GM23338 (cell line): ENCODE measurements around the gene DAB2. TPM values are rescaled to one million over a fixed set of nuclear protein-coding genes. Genes with fewer than 3 reads are reported as not detected.

Experiments
- ATAC-seq: fragments of 200-7000 bp; cut with Tn5 transposase; 3 replicates; pipeline ENCODE4 v1.9.1; 2020
- DNase-seq: peaks from one replicate; pipeline ENCODE4 v3.0.0-alpha.2; 2015; ENCODE audit warnings: low spot score
- H2AFZ ChIP-seq: fragments of 200-600 bp; sonication (generic); 2 replicates; pipeline ENCODE4 v1.8.0; 2016; ENCODE audit warnings: antibody characterized with exemption, mild to moderate bottlenecking, moderate library complexity
- H3F3A ChIP-seq: fragments of 200-600 bp; sonication (generic); replicated peaks from 2 replicates; pipeline ENCODE4 v1.8.0; 2017; ENCODE audit warnings: antibody characterized with exemption, mixed run types, low read depth
- H3K27ac ChIP-seq: fragments of 200-600 bp; sonication (generic); 2 replicates; pipeline ENCODE4 v1.6.1; 2016; ENCODE audit warnings: low read depth
- H3K27me3 ChIP-seq: fragments of 200-600 bp; sonication (generic); 2 replicates; pipeline ENCODE4 v1.8.0; 2016; ENCODE audit warnings: mild to moderate bottlenecking, mixed run types, moderate library complexity; ENCODE audit not compliant: insufficient read depth
- H3K36me3 ChIP-seq: fragments of 200-600 bp; sonication (generic); 2 replicates; pipeline ENCODE4 v1.8.0; 2016; ENCODE audit warnings: mild to moderate bottlenecking; ENCODE audit not compliant: insufficient read depth
- H3K4me1 ChIP-seq: fragments of 200-600 bp; sonication (generic); 2 replicates; pipeline ENCODE4 v1.8.0; 2016; ENCODE audit warnings: mild to moderate bottlenecking, moderate library complexity; ENCODE audit not compliant: insufficient read depth
- H3K4me2 ChIP-seq: fragments of 200-600 bp; sonication (generic); 2 replicates; pipeline ENCODE4 v1.7.1; 2017; ENCODE audit warnings: mixed run types
- H3K4me3 ChIP-seq: fragments of 200-600 bp; sonication (generic); 2 replicates; pipeline ENCODE4 v1.6.1; 2016; ENCODE audit warnings: mixed run types
- H3K79me2 ChIP-seq: fragments of 200-600 bp; sonication (generic); replicated peaks from 2 replicates; pipeline ENCODE4 v1.8.0; 2017; ENCODE audit warnings: mild to moderate bottlenecking; ENCODE audit not compliant: insufficient read depth
- H3K9me2 ChIP-seq: fragments of 200-600 bp; sonication (generic); 2 replicates; pipeline ENCODE4 v1.8.0; 2017; ENCODE audit not compliant: insufficient read depth
- H4K20me1 ChIP-seq: fragments of 200-600 bp; sonication (generic); replicated peaks from 2 replicates; pipeline ENCODE4 v1.8.0; 2017; ENCODE audit warnings: mild to moderate bottlenecking; ENCODE audit not compliant: insufficient read depth
- H3K27ac Mint-ChIP-seq: 2 replicates; pipeline ENCODE4 v1.8.0; 2020; ENCODE audit warnings: inconsistent platforms, mild to moderate bottlenecking, moderate library complexity, mixed read lengths
- H3K27me3 Mint-ChIP-seq: 3 replicates; pipeline ENCODE4 v1.8.0; 2022; ENCODE audit warnings: low read depth, mild to moderate bottlenecking, moderate library complexity, mixed read lengths, inconsistent platforms; ENCODE audit not compliant: insufficient read depth, poor library complexity
- H3K36me3 Mint-ChIP-seq: 3 replicates; pipeline ENCODE4 v1.8.0; 2021; ENCODE audit warnings: low read depth, mild to moderate bottlenecking, inconsistent platforms, moderate library complexity, mixed read lengths
- H3K4me1 Mint-ChIP-seq: 3 replicates; pipeline ENCODE4 v1.8.0; 2020; ENCODE audit warnings: mild to moderate bottlenecking, inconsistent platforms, mixed read lengths
- H3K4me3 Mint-ChIP-seq: 3 replicates; pipeline ENCODE4 v1.8.0; 2021; ENCODE audit warnings: moderate library complexity, mild to moderate bottlenecking, inconsistent platforms, mixed read lengths
- H3K9me3 Mint-ChIP-seq: 3 replicates; pipeline ENCODE4 v1.8.0; 2020; ENCODE audit warnings: moderate library complexity, mild to moderate bottlenecking, inconsistent platforms, mixed read lengths
- CREB1 ChIP-seq: fragments of 250-450 bp; sonication (Bioruptor Pico); IDR thresholded peaks from 2 replicates; pipeline ENCODE4 v1.5.0; 2020; ENCODE audit warnings: low read depth, mild to moderate bottlenecking, moderate library complexity
- EZH2 ChIP-seq: fragments of 200-600 bp; sonication (generic); IDR thresholded peaks from one replicate; pipeline ENCODE4 v1.8.0; 2017; ENCODE audit warnings: antibody characterized with exemption, mild to moderate bottlenecking, low read depth; ENCODE audit not compliant: unreplicated experiment
- NANOG ChIP-seq: IDR thresholded peaks from 2 replicates; pipeline ENCODE4 v1.6.1; 2016; ENCODE audit warnings: antibody characterized with exemption, borderline replicate concordance
- POLR2AphosphoS5 ChIP-seq: IDR thresholded peaks from 2 replicates; pipeline ENCODE4 v1.6.1; 2016; ENCODE audit warnings: antibody characterized with exemption, low read depth
- ZNF462 ChIP-seq: fragments of 250-450 bp; sonication (Bioruptor Pico); IDR thresholded peaks from 2 replicates; pipeline ENCODE4 v1.5.0; 2020; ENCODE audit warnings: mild to moderate bottlenecking, moderate library complexity
- polyA plus RNA-seq: library from polyadenylated mRNA; unstranded; fragments of >200 nt; fragmentation: Nextera tagmentation; extraction: Ambion mirVana; gene quantifications from 2 replicates; pipeline ENCODE4 v1.2.1, GENCODE V29; 2016
- total RNA-seq: library from RNA; depleted of rRNA; stranded (reverse); fragments of >200 nt; shearing (Covaris generic); gene quantifications from 2 replicates; pipeline ENCODE4 v1.2.3, GENCODE V29; 2014

The DAB2 gene
- total and polyA plus RNA-seq, 2 experiments from 2014 or later, result 6.4 to 8.4 TPM

- no peak for TF ChIP-seq ZNF462
- no peak for TF ChIP-seq EZH2
- no peak for TF ChIP-seq NANOG
These were observed 9.1 kb upstream of the DAB2 start (continued) for GRCh38 chr5:39433848-39434247.

GRCh38 chr5:39432696-39433530 is 8.1 kb upstream of the DAB2 start:
- H3K36me3 Mint-ChIP-seq, result no peaks in the 10 kb centered on the region
- Histone ChIP-seq H3K79me2 (no peaks in the 10 kb centered on the region), H3K27ac (no peak overlapping the region), H3K4me3 (no peak overlapping the region), H3K27me3 (no peaks in the 10 kb centered on the region), H4K20me1 (no peaks in the 10 kb centered on the region), H2AFZ (no peak overlapping the region), H3K9me2 (no peaks in the 10 kb centered on the region), H3K4me2 (no peak overlapping the region), H3K36me3 (no peaks in the 10 kb centered on the region), H3K4me1 (peaks cover 1% of the 10 kb centered on the region; the same call in 1 of the 2 replicates), H3F3A (no peaks in the 10 kb centered on the region)
- H3K4me3 Mint-ChIP-seq, result no peak overlapping the region
- H3K4me1 Mint-ChIP-seq, result peaks cover under 1% of the 10 kb centered on the region; the same call in 2 of the 3 replicates
- no peak overlapping the region for H3K27ac Mint-ChIP-seq
- DNase-seq (no peak), ATAC-seq (no peak)
- no peaks in the 10 kb centered on the region for H3K9me3 Mint-ChIP-seq
- H3K27me3 Mint-ChIP-seq, result no peaks in the 10 kb centered on the region
- TF ChIP-seq ZNF462, result no peak
- TF ChIP-seq CREB1 (CRISPR knock-in tag), result no peak
- no peak for TF ChIP-seq POLR2AphosphoS5
